ENCODE measurements around the gene STOX2. TPM values are rescaled to one million over a fixed set of nuclear protein-coding genes. Genes with fewer than 3 reads are reported as not detected.

The STOX2 gene
- total RNA-seq, 1 donor from 2014 or later: 2.5 TPM

GRCh38 chr4:184010696-184011095 is 105.6 kb downstream of the STOX2 start:
- H3K27me3 ChIP-seq (ENCODE audit: insufficient read depth, low read length): no peaks in the 10 kb centered on the region
- H3K9ac ChIP-seq (ENCODE audit: low read length): no peak overlapping the region
- Mint-ChIP-seq H3K4me3 (ENCODE audit: unreplicated experiment) (no peak overlapping the region), H3K4me1 (ENCODE audit: low read depth, unreplicated experiment) (peaks cover 8% of the 10 kb centered on the region), H3K27me3 (ENCODE audit: low read depth, unreplicated experiment) (no peaks in the 10 kb centered on the region), H3K9me3 (ENCODE audit: unreplicated experiment) (no peaks in the 10 kb centered on the region), H3K27ac (ENCODE audit: unreplicated experiment) (no peak overlapping the region), H3K36me3 (ENCODE audit: low read depth, unreplicated experiment) (peaks cover 11% of the 10 kb centered on the region)
- no peak for FAIRE-seq
- TF ChIP-seq CTCF (IDR thresholded peaks at IDR 0.05; ENCODE audit: insufficient read depth, low read depth, low read length) (no peak), EZH2 (IDR thresholded peaks at IDR 0.05; ENCODE audit: insufficient read depth, low read length) (no peak)
- no peak overlapping the region for H3K4me3 ChIP-seq (ENCODE audit: insufficient read depth, low read depth, low read length)
- no peaks in the 10 kb centered on the region for H3K79me2 ChIP-seq (ENCODE audit: insufficient read depth, low read length)
- H3K9me3 ChIP-seq (ENCODE audit: insufficient read depth, low read depth, low read length): no peaks in the 10 kb centered on the region
- H4K20me1 ChIP-seq (ENCODE audit: insufficient read depth, low read length): no peaks in the 10 kb centered on the region
- H3K27ac ChIP-seq (ENCODE audit: low read depth, low read length): no peak overlapping the region
- no peak overlapping the region for H2AFZ ChIP-seq (ENCODE audit: low read depth, low read length)
- H3K4me2 ChIP-seq (ENCODE audit: low read length): no peak overlapping the region
- H3K36me3 ChIP-seq (ENCODE audit: insufficient read depth, low read length): no peaks in the 10 kb centered on the region
- H3K4me1 ChIP-seq (ENCODE audit: insufficient read depth, low read length): peaks cover 5% of the 10 kb centered on the region
- no peak for DNase-seq (ENCODE audit: low read depth)

- Histone ChIP-seq H4K20me1 (ENCODE audit: insufficient read depth, low read length) (no peaks in the 10 kb centered on the region), H3K27ac (ENCODE audit: low read depth, low read length) (no peak overlapping the region), H2AFZ (ENCODE audit: low read depth, low read length) (no peak overlapping the region), H3K9me3 (ENCODE audit: insufficient read depth, low read depth, low read length) (no peaks in the 10 kb centered on the region), H3K4me3 (ENCODE audit: insufficient read depth, low read depth, low read length) (no peak overlapping the region), H3K9ac (ENCODE audit: low read length) (no peak overlapping the region), H3K79me2 (ENCODE audit: insufficient read depth, low read length) (no peaks in the 10 kb centered on the region), H3K36me3 (ENCODE audit: insufficient read depth, low read length) (no peaks in the 10 kb centered on the region), H3K4me2 (ENCODE audit: low read length) (no peak overlapping the region), H3K4me1 (ENCODE audit: insufficient read depth, low read length) (peaks cover 5% of the 10 kb centered on the region), H3K27me3 (ENCODE audit: insufficient read depth, low read length) (no peaks in the 10 kb centered on the region)
- H3K27me3 Mint-ChIP-seq (ENCODE audit: low read depth, unreplicated experiment): no peaks in the 10 kb centered on the region
- no peaks in the 10 kb centered on the region for H3K9me3 Mint-ChIP-seq (ENCODE audit: unreplicated experiment)
- H3K27ac Mint-ChIP-seq (ENCODE audit: unreplicated experiment): no peak overlapping the region
- TF ChIP-seq CTCF (IDR thresholded peaks at IDR 0.05; ENCODE audit: insufficient read depth, low read depth, low read length): no peak
- no peak for TF ChIP-seq EZH2 (IDR thresholded peaks at IDR 0.05; ENCODE audit: insufficient read depth, low read length)
- H3K4me3 Mint-ChIP-seq (ENCODE audit: unreplicated experiment): no peak overlapping the region
- H3K4me1 Mint-ChIP-seq (ENCODE audit: low read depth, unreplicated experiment): peaks cover 8% of the 10 kb centered on the region
- peaks cover 11% of the 10 kb centered on the region for H3K36me3 Mint-ChIP-seq (ENCODE audit: low read depth, unreplicated experiment)
- DNase-seq (ENCODE audit: low read depth): no peak
- no peak for FAIRE-seq
Measured at GRCh38 chr4:184011826-184012380, 106.8 kb downstream of the STOX2 start.

GRCh38 chr4:184012937-184013336 is 107.8 kb downstream of the STOX2 start:
- Histone ChIP-seq H3K4me1 (ENCODE audit: insufficient read depth, low read length) (peaks cover 4% of the 10 kb centered on the region), H3K36me3 (ENCODE audit: insufficient read depth, low read length) (no peaks in the 10 kb centered on the region), H3K27ac (ENCODE audit: low read depth, low read length) (no peak overlapping the region), H3K4me3 (ENCODE audit: insufficient read depth, low read depth, low read length) (no peak overlapping the region), H2AFZ (ENCODE audit: low read depth, low read length) (no peak overlapping the region), H3K27me3 (ENCODE audit: insufficient read depth, low read length) (no peaks in the 10 kb centered on the region), H3K9ac (ENCODE audit: low read length) (no peak overlapping the region), H3K4me2 (ENCODE audit: low read length) (no peak overlapping the region), H4K20me1 (ENCODE audit: insufficient read depth, low read length) (no peaks in the 10 kb centered on the region), H3K9me3 (ENCODE audit: insufficient read depth, low read depth, low read length) (no peaks in the 10 kb centered on the region), H3K79me2 (ENCODE audit: insufficient read depth, low read length) (no peaks in the 10 kb centered on the region)
- Mint-ChIP-seq H3K27ac (ENCODE audit: unreplicated experiment) (no peak overlapping the region), H3K36me3 (ENCODE audit: low read depth, unreplicated experiment) (peaks cover 11% of the 10 kb centered on the region), H3K27me3 (ENCODE audit: low read depth, unreplicated experiment) (no peaks in the 10 kb centered on the region), H3K4me3 (ENCODE audit: unreplicated experiment) (no peak overlapping the region), H3K9me3 (ENCODE audit: unreplicated experiment) (no peaks in the 10 kb centered on the region), H3K4me1 (ENCODE audit: low read depth, unreplicated experiment) (peaks cover 8% of the 10 kb centered on the region)
- TF ChIP-seq CTCF (IDR thresholded peaks at IDR 0.05; ENCODE audit: insufficient read depth, low read depth, low read length): no peak
- no peak for TF ChIP-seq EZH2 (IDR thresholded peaks at IDR 0.05; ENCODE audit: insufficient read depth, low read length)
- DNase-seq (ENCODE audit: low read depth) (no peak), FAIRE-seq (no peak)
